ENCODE measurements around the gene ACVRL1. TPM values are rescaled to one million over a fixed set of nuclear protein-coding genes. Genes with fewer than 3 reads are reported as not detected.
A peak's percentile ranks its signal among the peaks of the same experiment; 100 is the strongest.

The ACVRL1 gene
- total RNA-seq, 1 donor from 2014 or later, result 223 TPM

DNA sequence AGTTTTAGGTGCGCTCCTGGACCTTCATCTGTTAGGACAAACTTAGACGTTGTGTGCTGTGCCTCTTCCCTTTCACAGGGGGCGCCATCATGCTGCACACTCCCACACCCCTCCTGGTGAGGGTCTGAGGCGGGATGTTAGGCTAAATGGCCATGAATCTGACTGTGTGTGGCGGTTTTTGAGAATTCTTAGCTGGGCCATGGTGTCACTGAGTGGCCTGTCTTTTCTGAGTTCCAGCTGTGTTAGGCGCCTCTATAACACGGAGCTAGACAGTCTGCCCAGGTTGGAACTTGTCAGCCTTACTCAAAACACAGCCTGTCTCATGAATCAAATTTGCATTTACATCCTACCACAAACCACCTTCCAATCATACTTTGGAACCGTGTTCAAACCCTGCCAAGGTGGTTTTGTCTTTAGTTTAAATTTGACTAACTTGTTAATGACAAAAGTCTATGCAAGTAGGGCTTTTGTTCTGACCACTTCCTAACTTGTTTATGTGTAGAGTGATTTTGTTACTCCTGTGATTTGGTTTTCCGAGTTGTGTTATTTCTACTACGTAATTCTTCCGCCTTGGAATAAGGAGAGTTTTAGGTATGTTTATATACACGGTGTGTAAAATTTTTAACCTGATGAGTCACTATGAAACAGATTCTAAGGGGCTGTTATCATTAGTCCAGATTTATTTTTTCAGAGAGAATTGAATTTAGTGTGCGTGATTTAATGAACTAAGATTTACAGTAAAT is 63.8 kb downstream of the ACVRL1 start:
- DNase-seq (no peak), ATAC-seq (peak; percentile 17)
- peaks cover 8% of the 10 kb centered on the region for H3K36me3 ChIP-seq
- peak overlapping the region; percentile 31 for H3K27ac ChIP-seq
- H3K4me3 ChIP-seq, result no peak overlapping the region
- H3K9me3 ChIP-seq, result no peaks in the 10 kb centered on the region
- no peaks in the 10 kb centered on the region for H3K27me3 ChIP-seq
- intact Hi-C loops (cut with DNase I), result loop anchor here (10.0 kb wide), 1 partner anchor 46 kb away; no protein-coding TSS in a partner anchor
- H3K4me1 ChIP-seq, result peaks cover 52% of the 10 kb centered on the region
- TF ChIP-seq, protein P1, sequence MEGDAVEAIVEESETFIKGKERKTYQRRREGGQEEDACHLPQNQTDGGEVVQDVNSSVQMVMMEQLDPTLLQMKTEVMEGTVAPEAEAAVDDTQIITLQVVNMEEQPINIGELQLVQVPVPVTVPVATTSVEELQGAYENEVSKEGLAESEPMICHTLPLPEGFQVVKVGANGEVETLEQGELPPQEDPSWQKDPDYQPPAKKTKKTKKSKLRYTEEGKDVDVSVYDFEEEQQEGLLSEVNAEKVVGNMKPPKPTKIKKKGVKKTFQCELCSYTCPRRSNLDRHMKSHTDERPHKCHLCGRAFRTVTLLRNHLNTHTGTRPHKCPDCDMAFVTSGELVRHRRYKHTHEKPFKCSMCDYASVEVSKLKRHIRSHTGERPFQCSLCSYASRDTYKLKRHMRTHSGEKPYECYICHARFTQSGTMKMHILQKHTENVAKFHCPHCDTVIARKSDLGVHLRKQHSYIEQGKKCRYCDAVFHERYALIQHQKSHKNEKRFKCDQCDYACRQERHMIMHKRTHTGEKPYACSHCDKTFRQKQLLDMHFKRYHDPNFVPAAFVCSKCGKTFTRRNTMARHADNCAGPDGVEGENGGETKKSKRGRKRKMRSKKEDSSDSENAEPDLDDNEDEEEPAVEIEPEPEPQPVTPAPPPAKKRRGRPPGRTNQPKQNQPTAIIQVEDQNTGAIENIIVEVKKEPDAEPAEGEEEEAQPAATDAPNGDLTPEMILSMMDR (IDR thresholded peaks at IDR 0.05), result peak; percentile 49

DNA sequence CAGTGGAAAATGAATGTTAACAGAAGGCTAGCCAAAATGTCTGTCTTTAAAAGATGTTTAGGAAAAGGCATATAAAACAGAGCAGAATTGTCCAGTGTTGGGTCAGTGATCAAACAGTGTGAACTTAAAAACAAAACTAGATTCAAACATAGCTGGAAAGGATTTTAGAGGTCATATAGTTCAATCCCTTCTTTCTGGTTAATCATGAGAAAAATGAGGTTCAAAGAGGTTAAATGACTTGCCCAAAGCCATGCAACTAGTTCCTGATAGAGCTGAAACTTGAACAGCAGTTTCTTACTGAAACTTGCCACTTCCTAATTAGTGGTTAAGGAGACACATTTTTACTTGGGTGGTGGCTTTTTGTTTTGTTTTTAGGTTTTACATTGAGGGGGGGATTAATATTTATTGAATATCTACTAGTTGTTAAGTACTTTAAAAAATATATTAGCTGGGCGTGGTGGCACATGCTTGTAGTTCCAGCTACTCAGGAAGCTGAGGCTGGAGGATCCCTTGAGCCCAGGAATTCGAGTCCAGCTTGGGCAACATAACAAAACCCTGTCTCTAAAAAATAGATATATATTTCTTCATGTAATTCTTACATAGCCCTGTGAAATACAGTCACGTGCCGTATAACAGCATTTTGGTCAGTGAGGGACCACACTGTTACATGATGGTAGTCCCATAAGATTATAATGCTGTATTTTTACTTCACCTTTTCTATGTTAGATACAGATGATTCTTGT is 64.5 kb downstream of the ACVRL1 start:
- H3K4me1 ChIP-seq, result peaks cover 60% of the 10 kb centered on the region
- intact Hi-C loops (cut with DNase I), result loop anchor here (10.0 kb wide), 1 partner anchor 47 kb away; no protein-coding TSS in a partner anchor
- H3K36me3 ChIP-seq, result peaks cover 16% of the 10 kb centered on the region
- H3K27ac ChIP-seq, result peak overlapping the region; percentile 73
- H3K4me3 ChIP-seq, result no peak overlapping the region
- TF ChIP-seq, protein P1 (IDR thresholded peaks at IDR 0.05), result no peak
- H3K9me3 ChIP-seq, result no peaks in the 10 kb centered on the region
- DNase-seq (no peak), ATAC-seq (peak; percentile 15)
- H3K27me3 ChIP-seq, result no peaks in the 10 kb centered on the region

DNA sequence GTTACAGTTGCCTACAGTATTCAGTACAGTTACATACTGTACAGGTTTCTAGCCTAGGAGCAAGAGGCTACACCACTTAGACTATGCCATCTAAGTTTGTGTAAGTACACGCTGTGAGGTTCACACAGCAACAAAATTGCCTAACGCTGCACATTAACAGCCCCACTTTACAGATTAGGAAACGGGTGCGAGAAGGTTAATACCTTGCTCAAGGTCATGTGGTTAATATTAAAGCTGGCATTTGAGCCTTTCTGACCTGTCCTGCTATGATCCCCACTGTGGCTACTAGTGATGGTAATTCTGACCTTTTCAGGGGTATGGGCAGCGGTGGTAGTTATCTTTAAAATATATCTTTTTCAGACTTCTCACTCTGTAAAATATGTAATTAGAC is 65.1 kb downstream of the ACVRL1 start:
- Histone ChIP-seq H3K4me3 (no peak overlapping the region), H3K4me1 (peaks cover 65% of the 10 kb centered on the region)
- intact Hi-C loops (cut with DNase I), result loop anchor here (10.0 kb wide), 1 partner anchor 48 kb away; no protein-coding TSS in a partner anchor

DNA sequence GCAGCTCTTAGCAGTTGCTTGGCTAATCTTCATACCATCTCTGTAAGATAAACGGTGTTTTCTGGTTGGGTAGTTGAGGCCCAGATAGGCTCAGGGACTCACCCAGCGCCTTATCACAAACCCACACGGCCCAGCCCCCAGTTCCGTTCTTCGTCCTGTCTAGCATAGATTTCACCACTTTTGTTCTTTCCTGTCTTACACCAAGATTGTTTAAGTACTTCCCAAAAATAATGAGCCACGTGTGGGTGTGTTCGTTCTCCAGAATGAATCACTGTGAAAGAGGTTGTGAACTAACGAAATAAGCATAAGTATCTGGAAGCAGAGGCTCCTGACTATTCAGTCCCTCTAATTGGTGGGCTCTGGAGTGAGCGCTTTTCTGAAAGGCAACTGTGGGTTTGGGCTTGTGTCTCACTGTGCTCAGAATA is 65.6 kb downstream of the ACVRL1 start:
- Histone ChIP-seq H3K4me3 (no peak overlapping the region), H3K4me1 (peaks cover 66% of the 10 kb centered on the region), H3K27me3 (no peaks in the 10 kb centered on the region), H3K36me3 (peaks cover 23% of the 10 kb centered on the region), H3K9me3 (no peaks in the 10 kb centered on the region), H3K27ac (peak overlapping the region; percentile 73)
- intact Hi-C loops (cut with DNase I), result loop anchor here (10.0 kb wide), 1 partner anchor 48 kb away; no protein-coding TSS in a partner anchor
- DNase-seq (peak; percentile 87), ATAC-seq (peak; percentile 87)
- TF ChIP-seq, protein P1 (IDR thresholded peaks at IDR 0.05), result no peak

More for the DNA sequence above, 65.1 kb downstream of the ACVRL1 start:
- Histone ChIP-seq H3K9me3 (no peaks in the 10 kb centered on the region), H3K27ac (peak overlapping the region; percentile 73), H3K27me3 (no peaks in the 10 kb centered on the region), H3K36me3 (peaks cover 21% of the 10 kb centered on the region)
- ATAC-seq (peak; percentile 8), DNase-seq (no peak)
- TF ChIP-seq, protein P1 (IDR thresholded peaks at IDR 0.05), result no peak

Other genes with a start within 250 kb of the ACVRL1 start
- 1.5 TPM for gene FIGNL2, start 58.8 kb upstream of the ACVRL1 start, total RNA-seq
- not detected for gene ANKRD33, start 19.4 kb upstream of the ACVRL1 start, total RNA-seq
- gene ACVR1B, start 44.2 kb downstream of the ACVRL1 start, total RNA-seq, result 33.5 TPM
- 199 TPM for gene TAMALIN, start 99.4 kb downstream of the ACVRL1 start, total RNA-seq
- gene NR4A1, start 143.9 kb downstream of the ACVRL1 start, total RNA-seq, result 67.0 TPM
- gene ATG101, start 162.5 kb downstream of the ACVRL1 start, total RNA-seq, result 37.3 TPM
- 6.1 TPM for gene SMIM41, start 172.2 kb downstream of the ACVRL1 start, total RNA-seq

Measured in upper lobe of right lung (tissue), 1 donor.